Ascending aorta (tissue), 2 donors: Measurements from ENCODE around the gene ARHGAP27. TPM values are rescaled to one million over a fixed set of nuclear protein-coding genes. Genes with fewer than 3 reads are reported as not detected.
"Not testable (repeated sequence)": the region's sequence is repeated elsewhere in the genome, so short reads cannot be mapped to it uniquely, and the experiment has no call there.

Experiments
- DNase-seq, 2 donors: peaks; one replicate each; pipeline ENCODE4 v3.0.0-alpha.2; 2019; ENCODE audit warnings: low spot score in 2 of 2
- H3K27ac ChIP-seq, 2 donors: fragments of 200-600 bp; sonication (generic); one replicate each; pipeline ENCODE4 v1.5.1; 2016 to 2017; ENCODE audit warnings: mild to moderate bottlenecking in 1 of 2
- H3K27me3 ChIP-seq: fragments of 200-600 bp; sonication (generic); one replicate; pipeline ENCODE4 v1.5.1; 2017
- H3K36me3 ChIP-seq, 2 donors: fragments of 200-600 bp; sonication (generic); one replicate each; pipeline ENCODE4 v1.5.1; 2016
- H3K4me1 ChIP-seq, 2 donors: fragments of 200-600 bp; sonication (generic); one replicate each; pipeline ENCODE4 v1.5.1; 2016 to 2017; ENCODE audit warnings: mild to moderate bottlenecking in 1 of 2
- H3K4me3 ChIP-seq, 2 donors: fragments of 200-600 bp; sonication (generic); one replicate each; pipeline ENCODE4 v1.5.1; 2016 to 2017; ENCODE audit warnings: mild to moderate bottlenecking in 1 of 2
- H3K9me3 ChIP-seq, 2 donors: fragments of 200-600 bp; sonication (generic); one replicate each; pipeline ENCODE4 v1.5.1; 2016
- intact Hi-C: fragments of 100-400 bp; cut with DNase I; formaldehyde crosslinking; loops from one replicate; pipeline ENCODE4 v1.15.1; 2023
- total RNA-seq: library from RNA; depleted of rRNA; stranded (reverse); fragments of >200 nt; gene quantifications from one replicate; pipeline ENCODE4 v1.1.0, GENCODE V29; 2016
- TF ChIP-seq, protein P1 (sequence below), 3 experiments: fragments of 200-600 bp in 2 of 3; fragments of 450-650 bp in 1 of 3; sonication (generic) in 2 of 3; IDR thresholded peaks; one replicate each; pipeline ENCODE4 v1.5.1; 2016 to 2019; ENCODE audit warnings: antibody characterized with exemption in 3 of 3, mild to moderate bottlenecking in 1 of 3, moderate library complexity in 1 of 3

ARHGAP27 gene
- total RNA-seq, 1 donor from 2014 or later = 80.6 TPM

DNA sequence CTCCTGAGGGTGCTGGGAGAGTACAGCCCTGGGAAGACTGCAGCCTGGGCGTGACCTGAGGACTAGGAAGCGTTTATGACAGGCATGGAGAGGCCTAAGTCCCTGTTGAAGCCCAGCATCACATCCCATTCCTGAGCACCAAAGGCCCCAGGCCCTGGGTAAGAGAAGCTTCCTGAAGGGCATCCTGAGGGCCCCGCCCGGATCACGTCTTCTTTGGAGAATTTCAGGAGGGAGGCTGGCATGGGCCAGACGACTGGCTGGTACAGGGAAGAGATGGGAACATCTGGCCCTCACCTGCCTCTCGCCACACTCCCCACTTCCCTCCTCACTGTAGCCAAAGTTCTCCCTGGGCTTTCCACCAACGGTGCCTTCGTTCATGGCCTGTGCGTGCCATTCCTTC, 11.6 kb upstream of the ARHGAP27 start:
- H3K27me3 ChIP-seq, H3K4me1 ChIP-seq, H3K9me3 ChIP-seq, H3K4me3 ChIP-seq, intact Hi-C loops, DNase-seq, H3K27ac ChIP-seq: not testable (repeated sequence)
- peaks cover 15 to 47% of the 10 kb centered on the region in 2 donors for H3K36me3 ChIP-seq

DNA sequence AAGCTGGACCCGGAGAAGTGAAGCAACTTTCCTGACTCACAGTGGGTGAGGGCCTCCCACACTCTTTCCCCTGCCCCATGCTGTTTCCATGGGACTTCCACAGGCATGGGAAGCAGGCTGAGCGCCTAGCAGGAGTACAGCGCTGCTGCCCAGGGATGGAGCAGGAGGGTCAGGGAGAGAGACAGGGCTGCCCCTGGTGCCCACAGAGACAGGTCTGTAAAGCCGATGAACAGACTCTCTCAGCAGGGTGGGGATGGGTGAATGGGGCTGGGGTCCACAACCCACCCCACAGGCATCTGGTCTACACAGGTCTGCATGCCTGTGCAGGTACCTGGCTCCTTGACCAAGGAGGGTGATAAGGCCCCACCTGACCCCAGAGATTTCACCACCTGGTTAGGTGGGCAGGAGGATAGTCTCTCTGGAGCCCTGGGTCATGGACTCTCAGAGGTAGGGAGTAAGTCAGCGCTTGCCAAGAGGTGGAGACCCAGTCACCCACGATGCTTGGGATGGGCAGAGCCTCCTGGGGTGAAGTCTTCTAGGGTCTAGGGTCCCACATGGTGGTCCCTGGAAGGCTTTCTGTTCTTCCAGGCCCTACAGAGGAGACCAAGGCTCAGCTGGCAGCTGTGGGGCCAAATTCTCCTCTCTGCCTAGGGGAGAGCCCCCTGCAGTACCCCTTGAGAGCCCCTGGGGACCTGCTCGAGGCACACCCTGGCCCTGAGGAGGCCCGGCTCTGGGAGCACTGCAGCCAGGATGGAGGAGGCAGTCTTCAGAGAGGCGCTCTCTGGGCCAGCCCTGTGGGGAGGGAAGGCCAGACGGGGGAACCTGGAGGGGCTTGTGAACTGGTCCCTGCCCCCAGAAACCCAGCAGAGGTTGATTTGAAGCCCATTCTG, 10.9 kb upstream of the ARHGAP27 start:
- peaks cover 21 to 48% of the 10 kb centered on the region in 2 donors for H3K36me3 ChIP-seq
- H3K4me3 ChIP-seq, intact Hi-C loops, DNase-seq, H3K27ac ChIP-seq, H3K4me1 ChIP-seq, H3K9me3 ChIP-seq, H3K27me3 ChIP-seq: not testable (repeated sequence)

DNA sequence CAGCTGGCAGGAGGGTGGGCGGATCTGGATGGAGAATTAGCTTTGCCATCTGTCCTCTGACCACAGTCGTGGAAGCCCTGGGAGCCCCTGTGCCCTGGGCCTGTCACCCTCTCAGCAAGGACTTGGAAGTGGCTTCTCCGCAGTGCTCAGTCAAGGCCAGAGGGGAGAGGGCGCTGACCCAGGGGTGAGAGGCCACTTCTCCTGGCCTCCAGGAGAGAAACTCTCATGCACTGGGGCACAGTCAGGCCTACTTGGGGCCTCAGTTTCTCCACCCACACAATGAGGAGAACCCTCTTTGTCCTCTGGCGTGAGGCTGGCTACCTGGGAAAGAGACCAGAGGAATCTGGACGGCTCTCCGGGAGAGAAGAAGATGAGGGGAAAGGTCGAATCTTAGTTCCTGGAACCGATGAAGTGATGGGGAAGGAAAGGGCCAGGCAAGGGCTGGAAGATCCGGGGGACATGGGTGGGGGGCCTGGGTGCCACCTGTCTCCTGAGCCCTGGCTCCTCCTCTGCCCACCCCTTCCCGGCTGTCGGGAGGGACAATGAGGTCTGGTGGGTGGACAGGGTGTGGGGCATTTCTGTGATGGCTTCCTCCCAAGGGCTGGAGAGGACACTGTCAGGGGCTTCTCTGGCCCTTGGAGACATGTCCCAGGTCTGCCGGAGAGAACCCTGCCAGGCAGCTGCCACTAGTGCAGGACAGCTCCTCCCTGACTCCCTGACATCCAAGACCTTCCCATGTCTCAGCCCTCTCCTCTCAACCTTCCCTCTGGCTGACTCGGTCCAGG, 9.0 kb upstream of the ARHGAP27 start:
- intact Hi-C loops = no loop called here
- no peaks in the 10 kb centered on the region for H3K4me1 ChIP-seq
- no peak overlapping the region for H3K4me3 ChIP-seq
- TF ChIP-seq, protein P1, sequence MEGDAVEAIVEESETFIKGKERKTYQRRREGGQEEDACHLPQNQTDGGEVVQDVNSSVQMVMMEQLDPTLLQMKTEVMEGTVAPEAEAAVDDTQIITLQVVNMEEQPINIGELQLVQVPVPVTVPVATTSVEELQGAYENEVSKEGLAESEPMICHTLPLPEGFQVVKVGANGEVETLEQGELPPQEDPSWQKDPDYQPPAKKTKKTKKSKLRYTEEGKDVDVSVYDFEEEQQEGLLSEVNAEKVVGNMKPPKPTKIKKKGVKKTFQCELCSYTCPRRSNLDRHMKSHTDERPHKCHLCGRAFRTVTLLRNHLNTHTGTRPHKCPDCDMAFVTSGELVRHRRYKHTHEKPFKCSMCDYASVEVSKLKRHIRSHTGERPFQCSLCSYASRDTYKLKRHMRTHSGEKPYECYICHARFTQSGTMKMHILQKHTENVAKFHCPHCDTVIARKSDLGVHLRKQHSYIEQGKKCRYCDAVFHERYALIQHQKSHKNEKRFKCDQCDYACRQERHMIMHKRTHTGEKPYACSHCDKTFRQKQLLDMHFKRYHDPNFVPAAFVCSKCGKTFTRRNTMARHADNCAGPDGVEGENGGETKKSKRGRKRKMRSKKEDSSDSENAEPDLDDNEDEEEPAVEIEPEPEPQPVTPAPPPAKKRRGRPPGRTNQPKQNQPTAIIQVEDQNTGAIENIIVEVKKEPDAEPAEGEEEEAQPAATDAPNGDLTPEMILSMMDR (IDR thresholded peaks at IDR 0.05) = no peak
- H3K27me3 ChIP-seq = no peaks in the 10 kb centered on the region
- H3K36me3 ChIP-seq = peaks cover 35 to 54% of the 10 kb centered on the region in 2 donors
- no peak for DNase-seq
- no peak overlapping the region for H3K27ac ChIP-seq
- no peaks in the 10 kb centered on the region for H3K9me3 ChIP-seq

DNA sequence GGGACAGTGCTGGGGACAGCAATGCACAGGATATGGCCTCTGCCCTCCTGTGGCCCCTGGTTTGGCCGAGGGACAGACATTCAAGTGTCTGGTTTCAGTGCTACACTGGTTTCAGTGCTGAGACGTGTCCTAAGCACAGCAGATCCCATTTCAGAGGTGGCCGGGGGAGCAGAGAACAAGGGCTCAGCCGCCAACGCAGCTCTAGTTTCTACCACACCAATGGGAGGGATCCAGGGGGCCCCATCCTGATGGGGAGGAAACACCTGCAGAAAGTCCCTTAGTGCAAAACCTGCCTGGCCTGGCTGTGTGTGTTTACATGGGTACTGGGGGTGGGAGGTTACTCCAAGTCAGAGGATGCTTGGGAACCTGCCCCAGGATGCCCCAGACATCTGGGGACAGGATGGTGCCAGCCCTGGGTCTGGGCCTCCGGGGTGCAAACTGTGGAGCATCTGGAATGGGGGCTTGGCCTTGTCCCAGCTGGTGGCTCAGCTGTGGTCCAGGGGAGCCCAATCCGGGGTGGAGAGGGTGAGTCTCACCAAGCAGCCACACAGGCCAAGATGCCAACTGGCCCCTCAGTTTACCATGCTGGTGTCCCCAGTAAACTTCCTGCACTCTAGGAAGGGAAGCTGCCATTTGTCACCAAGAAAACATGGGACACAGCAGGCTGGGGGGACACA, 8.3 kb upstream of the ARHGAP27 start:
- H3K36me3 ChIP-seq = peaks cover 42 to 61% of the 10 kb centered on the region in 2 donors
- DNase-seq, H3K4me3 ChIP-seq, H3K27ac ChIP-seq, intact Hi-C loops, H3K27me3 ChIP-seq, H3K4me1 ChIP-seq, H3K9me3 ChIP-seq: not testable (repeated sequence)

DNA sequence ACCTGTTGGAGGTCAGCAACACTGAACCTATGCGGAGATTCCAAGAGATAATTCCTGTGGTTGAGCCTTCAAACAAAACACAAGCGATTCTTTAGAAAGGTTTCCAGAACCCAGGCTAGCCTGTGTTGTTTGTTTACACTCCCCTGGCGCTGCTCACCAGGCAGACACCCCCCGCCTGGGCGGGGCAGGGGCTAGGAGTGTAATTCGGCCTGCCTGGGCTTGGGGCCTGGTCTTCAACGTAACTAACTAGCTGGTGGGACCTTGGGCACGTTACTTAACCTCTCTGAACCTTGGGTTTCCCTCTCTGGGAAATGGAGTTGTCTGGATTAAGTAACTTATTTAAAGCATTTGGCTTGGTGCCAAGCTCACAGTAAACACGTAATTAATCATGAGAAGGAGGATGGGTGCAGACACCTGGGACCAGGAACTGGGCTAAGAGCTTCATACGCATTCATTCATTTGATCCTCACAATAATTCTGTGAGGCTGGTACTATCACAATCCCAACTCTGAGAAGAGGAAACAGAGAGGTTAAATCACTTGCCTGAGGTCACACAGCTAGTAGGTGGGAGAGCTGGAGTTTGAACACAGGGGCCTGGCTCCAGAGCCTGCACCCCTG, 7.6 kb upstream of the ARHGAP27 start:
- Histone ChIP-seq H3K9me3 (no peaks in the 10 kb centered on the region), H3K4me1 (no peaks in the 10 kb centered on the region), H3K4me3 (no peak overlapping the region), H3K36me3 (peaks cover 49 to 64% of the 10 kb centered on the region in 2 donors), H3K27me3 (no peaks in the 10 kb centered on the region), H3K27ac (no peak overlapping the region)
- TF ChIP-seq, protein P1 (IDR thresholded peaks at IDR 0.05) = no peak
- intact Hi-C loops = no loop called here
- DNase-seq = no peak

DNA sequence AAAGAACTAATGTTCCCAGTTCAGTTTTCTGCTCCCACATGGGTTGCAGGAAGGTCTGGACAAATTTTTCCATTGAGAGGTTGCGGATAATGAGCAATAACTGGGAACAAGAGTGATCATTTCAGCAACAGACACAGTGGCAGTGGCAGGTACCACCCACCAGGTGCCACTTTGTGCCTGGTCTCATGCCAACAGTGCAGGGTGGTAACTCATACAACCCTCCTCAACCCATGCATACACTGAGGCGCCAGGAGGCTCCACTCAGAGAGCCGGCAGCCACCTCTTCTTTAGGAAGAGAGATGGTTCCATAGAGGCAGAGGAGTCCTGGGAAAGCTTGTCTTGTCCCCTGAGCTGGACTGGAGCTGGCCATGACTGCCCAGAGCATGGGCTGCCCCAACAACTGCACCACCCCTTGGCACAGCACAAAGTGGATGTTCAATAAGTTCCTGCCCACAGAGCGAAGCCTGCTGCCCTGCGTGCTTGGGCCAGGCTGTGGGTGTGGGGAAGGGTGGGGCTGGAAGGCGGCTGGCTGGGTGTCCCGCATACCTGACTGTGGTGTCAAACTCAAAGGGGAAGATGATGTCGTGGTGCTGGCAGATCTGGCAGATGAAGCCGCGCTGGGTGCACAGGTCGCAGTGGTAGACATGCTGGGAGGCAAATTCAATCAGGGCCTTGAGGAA, 6.4 kb upstream of the ARHGAP27 start:
- no peaks in the 10 kb centered on the region for H3K9me3 ChIP-seq
- no peak for DNase-seq

More for the DNA sequence above, 6.4 kb upstream of the ARHGAP27 start:
- TF ChIP-seq, protein P1 (IDR thresholded peaks at IDR 0.05) = no peak
- Histone ChIP-seq H3K27me3 (no peaks in the 10 kb centered on the region), H3K4me3 (no peak overlapping the region), H3K27ac (no peak overlapping the region), H3K4me1 (no peaks in the 10 kb centered on the region), H3K36me3 (peaks cover 46 to 56% of the 10 kb centered on the region in 2 donors)
- intact Hi-C loops = no loop called here
